ENCODE results near the gene KCNT1. TPM values are rescaled to one million over a fixed set of nuclear protein-coding genes. Genes with fewer than 3 reads are reported as not detected.

The KCNT1 gene
- total and polyA plus RNA-seq, 4 experiments from 2014 or later = 0.06 to 0.20 TPM; not detected in 2

GRCh38 chr9:135701067-135701958 lies 672 bp upstream of the KCNT1 start:
- ChIA-PET CTCF (ENCODE audit: partially characterized antibody) (no interaction called here), POLR2A (ENCODE audit: partially characterized antibody) (no interaction called here)
- no peak for DNase-seq
- Mint-ChIP-seq H3K27me3 (peaks cover 0 to 1% of the 10 kb centered on the region in 2 donors), H3K4me3 (no peak overlapping the region), H3K9me3 (no peaks in the 10 kb centered on the region), H3K27ac (no peak overlapping the region), H3K36me3 (no peaks in the 10 kb centered on the region), H3K4me1 (no peaks in the 10 kb centered on the region)
- H3K9me3 ChIP-seq (ENCODE audit: control insufficient read depth in 1 of 2, low read length in 2 of 2) = no peaks in the 10 kb centered on the region
- no peak overlapping the region for H3K27ac ChIP-seq (ENCODE audit: low read depth, low read length)
- intact Hi-C loops (cut with micrococcal nuclease) = no loop called here
- H3K27me3 ChIP-seq (ENCODE audit: insufficient read depth, low read length) = no peaks in the 10 kb centered on the region
- H3K4me1 ChIP-seq (ENCODE audit: insufficient read depth, low read length) = peaks cover 4% of the 10 kb centered on the region
- H3K4me3 ChIP-seq (ENCODE audit: low read length in 2 of 2) = no peak overlapping the region
- H3K36me3 ChIP-seq (ENCODE audit: insufficient read depth, low read length) = no peaks in the 10 kb centered on the region

GRCh38 chr9:135703726-135704125 lies 1.7 kb downstream of the KCNT1 start:
- Mint-ChIP-seq H3K4me1 (no peaks in the 10 kb centered on the region), H3K36me3 (no peaks in the 10 kb centered on the region), H3K9me3 (no peaks in the 10 kb centered on the region), H3K27ac (no peak overlapping the region), H3K27me3 (peaks cover 1 to 7% of the 10 kb centered on the region in 2 donors), H3K4me3 (no peak overlapping the region)
- Histone ChIP-seq H3K4me3 (ENCODE audit: low read length in 2 of 2) (no peak overlapping the region), H3K36me3 (ENCODE audit: insufficient read depth, low read length) (no peaks in the 10 kb centered on the region), H3K27me3 (ENCODE audit: insufficient read depth, low read length) (no peaks in the 10 kb centered on the region), H3K4me1 (ENCODE audit: insufficient read depth, low read length) (peaks cover 4% of the 10 kb centered on the region), H3K9me3 (ENCODE audit: control insufficient read depth in 1 of 2, low read length in 2 of 2) (no peaks in the 10 kb centered on the region), H3K27ac (ENCODE audit: low read depth, low read length) (no peak overlapping the region)
- ChIA-PET POLR2A (ENCODE audit: partially characterized antibody) (no interaction called here), CTCF (ENCODE audit: partially characterized antibody) (no interaction called here)
- intact Hi-C loops (cut with micrococcal nuclease) = no loop called here
- no peak for DNase-seq

- Histone ChIP-seq H3K4me1 (ENCODE audit: insufficient read depth, low read length) (peaks cover 4% of the 10 kb centered on the region), H3K9me3 (ENCODE audit: control insufficient read depth in 1 of 2, low read length in 2 of 2) (no peaks in the 10 kb centered on the region), H3K36me3 (ENCODE audit: insufficient read depth, low read length) (no peaks in the 10 kb centered on the region), H3K27ac (ENCODE audit: low read depth, low read length) (no peak overlapping the region), H3K27me3 (ENCODE audit: insufficient read depth, low read length) (no peaks in the 10 kb centered on the region), H3K4me3 (ENCODE audit: low read length in 2 of 2) (no peak overlapping the region)
- Mint-ChIP-seq H3K9me3 (no peaks in the 10 kb centered on the region), H3K4me3 (no peak overlapping the region), H3K27me3 (peaks cover 1 to 7% of the 10 kb centered on the region in 2 donors), H3K4me1 (no peaks in the 10 kb centered on the region), H3K27ac (no peak overlapping the region), H3K36me3 (no peaks in the 10 kb centered on the region)
- intact Hi-C loops (cut with micrococcal nuclease) = no loop called here
- DNase-seq = peak in 1 of 5 donors; percentile 16
- ChIA-PET CTCF (ENCODE audit: partially characterized antibody) (interaction anchor here (1.1 to 1.4 kb wide), 3 partner anchors 9 to 10 kb away, joined by 3 to 5 read pairs (median 3); no protein-coding TSS in a partner anchor), POLR2A (ENCODE audit: partially characterized antibody) (no interaction called here)
These were observed 2.5 kb downstream of the KCNT1 start for GRCh38 chr9:135704483-135704882.

- DNase-seq = no peak
- intact Hi-C loops (cut with micrococcal nuclease) = no loop called here
- ChIA-PET POLR2A (ENCODE audit: partially characterized antibody) (no interaction called here), CTCF (ENCODE audit: partially characterized antibody) (interaction anchor here (1.1 to 1.4 kb wide), 3 partner anchors 8 to 11 kb away, joined by 3 to 5 read pairs (median 3); no protein-coding TSS in a partner anchor)
- H3K9me3 ChIP-seq (ENCODE audit: control insufficient read depth in 1 of 2, low read length in 2 of 2) = no peaks in the 10 kb centered on the region
- no peak overlapping the region for H3K27ac ChIP-seq (ENCODE audit: low read depth, low read length)
- H3K9me3 Mint-ChIP-seq = no peaks in the 10 kb centered on the region
- no peak overlapping the region for H3K4me3 Mint-ChIP-seq
- no peaks in the 10 kb centered on the region for H3K36me3 Mint-ChIP-seq
- no peak overlapping the region for H3K27ac Mint-ChIP-seq
- peaks cover 0 to 1% (median 0%) of the 10 kb centered on the region in 4 donors for H3K4me1 Mint-ChIP-seq
- H3K27me3 ChIP-seq (ENCODE audit: insufficient read depth, low read length) = no peaks in the 10 kb centered on the region
- no peaks in the 10 kb centered on the region for H3K36me3 ChIP-seq (ENCODE audit: insufficient read depth, low read length)
- no peak overlapping the region for H3K4me3 ChIP-seq (ENCODE audit: low read length in 2 of 2)
- peaks cover 4% of the 10 kb centered on the region for H3K4me1 ChIP-seq (ENCODE audit: insufficient read depth, low read length)
- H3K27me3 Mint-ChIP-seq = peaks cover 1 to 7% of the 10 kb centered on the region in 2 donors
These were observed 3.4 kb downstream of the KCNT1 start for GRCh38 chr9:135705376-135705775.

GRCh38 chr9:135706288-135706687 lies 4.3 kb downstream of the KCNT1 start:
- CTCF ChIA-PET (ENCODE audit: partially characterized antibody) = no interaction called here
- Mint-ChIP-seq H3K4me3 (no peak overlapping the region), H3K4me1 (peaks cover 0 to 1% (median 0%) of the 10 kb centered on the region in 4 donors), H3K36me3 (no peaks in the 10 kb centered on the region), H3K9me3 (no peaks in the 10 kb centered on the region), H3K27me3 (peaks cover 1 to 7% of the 10 kb centered on the region in 2 donors), H3K27ac (no peak overlapping the region)
- no peak overlapping the region for H3K4me3 ChIP-seq (ENCODE audit: low read length in 2 of 2)
- H3K27ac ChIP-seq (ENCODE audit: low read depth, low read length) = no peak overlapping the region
- no peaks in the 10 kb centered on the region for H3K27me3 ChIP-seq (ENCODE audit: insufficient read depth, low read length)
- intact Hi-C loops (cut with micrococcal nuclease) = no loop called here
- H3K36me3 ChIP-seq (ENCODE audit: insufficient read depth, low read length) = no peaks in the 10 kb centered on the region
- H3K4me1 ChIP-seq (ENCODE audit: insufficient read depth, low read length) = peaks cover 4% of the 10 kb centered on the region
- no peaks in the 10 kb centered on the region for H3K9me3 ChIP-seq (ENCODE audit: control insufficient read depth in 1 of 2, low read length in 2 of 2)
- POLR2A ChIA-PET (ENCODE audit: partially characterized antibody) = no interaction called here
- DNase-seq = no peak

- H3K9me3 Mint-ChIP-seq = no peaks in the 10 kb centered on the region
- H3K27ac Mint-ChIP-seq = no peak overlapping the region
- H3K4me1 Mint-ChIP-seq = peaks cover 0 to 1% (median 0%) of the 10 kb centered on the region in 4 donors
- Histone ChIP-seq H3K4me3 (ENCODE audit: low read length in 2 of 2) (no peak overlapping the region), H3K27ac (ENCODE audit: low read depth, low read length) (no peak overlapping the region), H3K36me3 (ENCODE audit: insufficient read depth, low read length) (no peaks in the 10 kb centered on the region), H3K9me3 (ENCODE audit: control insufficient read depth in 1 of 2, low read length in 2 of 2) (no peaks in the 10 kb centered on the region), H3K27me3 (ENCODE audit: insufficient read depth, low read length) (no peaks in the 10 kb centered on the region), H3K4me1 (ENCODE audit: insufficient read depth, low read length) (no peaks in the 10 kb centered on the region)
- POLR2A ChIA-PET (ENCODE audit: partially characterized antibody) = no interaction called here
- no peak for DNase-seq
- peaks cover 5 to 8% of the 10 kb centered on the region in 2 donors for H3K27me3 Mint-ChIP-seq
- H3K36me3 Mint-ChIP-seq = no peaks in the 10 kb centered on the region
- intact Hi-C loops (cut with micrococcal nuclease) = no loop called here
- H3K4me3 Mint-ChIP-seq = no peak overlapping the region
- CTCF ChIA-PET (ENCODE audit: partially characterized antibody) = no interaction called here
These were observed 5.5 kb downstream of the KCNT1 start for GRCh38 chr9:135707252-135708138.

GRCh38 chr9:135708164-135708563 lies 6.2 kb downstream of the KCNT1 start:
- Mint-ChIP-seq H3K36me3 (no peaks in the 10 kb centered on the region), H3K4me1 (peaks cover 0 to 1% (median 0%) of the 10 kb centered on the region in 4 donors), H3K27me3 (peaks cover 7 to 14% of the 10 kb centered on the region in 2 donors), H3K9me3 (no peaks in the 10 kb centered on the region), H3K4me3 (no peak overlapping the region), H3K27ac (no peak overlapping the region)
- intact Hi-C loops (cut with micrococcal nuclease) = no loop called here
- no peaks in the 10 kb centered on the region for H3K27me3 ChIP-seq (ENCODE audit: insufficient read depth, low read length)
- POLR2A ChIA-PET (ENCODE audit: partially characterized antibody) = no interaction called here
- no peaks in the 10 kb centered on the region for H3K9me3 ChIP-seq (ENCODE audit: control insufficient read depth in 1 of 2, low read length in 2 of 2)
- no peaks in the 10 kb centered on the region for H3K4me1 ChIP-seq (ENCODE audit: insufficient read depth, low read length)
- no peak overlapping the region for H3K4me3 ChIP-seq (ENCODE audit: low read length in 2 of 2)
- DNase-seq = no peak
- no peaks in the 10 kb centered on the region for H3K36me3 ChIP-seq (ENCODE audit: insufficient read depth, low read length)
- no peak overlapping the region for H3K27ac ChIP-seq (ENCODE audit: low read depth, low read length)
- CTCF ChIA-PET (ENCODE audit: partially characterized antibody) = no interaction called here
